IMR-90 (cell line): ENCODE results near the gene LYPD6B. TPM values are rescaled to one million over a fixed set of nuclear protein-coding genes. Genes with fewer than 3 reads are reported as not detected.

Source experiments
- ATAC-seq: fragments of 200-7000 bp; cut with Tn5 transposase; 2 replicates; pipeline ENCODE4 v1.9.1; 2020; ENCODE audit warnings: low read depth, mild to moderate bottlenecking, moderate library complexity
- BruUV-seq: library from RNA; stranded (reverse); fragments of 400-500 nt; replicated peaks from 2 replicates; lab custom pipeline; 2021; lab: Mats Ljungman, UMichigan
- CTCF ChIA-PET: fragments of 300-600 bp; formaldehyde crosslinking; extraction: SDS; loops from one replicate; lab custom pipeline; 2021; ENCODE audit warnings: antibody characterized with exemption; lab: Yijun Ruan, JAX
- POLR2A ChIA-PET: fragments of 300-600 bp; sonication (Branson Sonifier 250); formaldehyde crosslinking; loops from one replicate; lab custom pipeline; 2022; ENCODE audit warnings: antibody characterized with exemption; ENCODE audit not compliant: unreplicated experiment; lab: Charles Lee
- DNase-seq: peaks from one replicate; pipeline ENCODE4 v3.0.0; 2013
- H2AFZ ChIP-seq: replicated peaks from 2 replicates; pipeline ENCODE3; 2013; ENCODE audit warnings: low read length, mild to moderate bottlenecking; ENCODE audit not compliant: poor library complexity
- H2AK5ac ChIP-seq: 2 replicates; pipeline ENCODE4 v1.6.1; 2013; ENCODE audit warnings: low read depth, low read length, inconsistent platforms
- H2AK9ac ChIP-seq: replicated peaks from 2 replicates; pipeline ENCODE3; 2013; ENCODE audit warnings: mild to moderate bottlenecking, low read depth, low read length, moderate library complexity; ENCODE audit not compliant: poor library complexity
- H2BK120ac ChIP-seq: 2 replicates; pipeline ENCODE4 v1.6.1; 2013; ENCODE audit warnings: low read depth, low read length, inconsistent platforms
- H2BK15ac ChIP-seq: 3 replicates; pipeline ENCODE4 v1.6.1; 2013; ENCODE audit warnings: low read depth, low read length, inconsistent platforms
- H2BK20ac ChIP-seq: 2 replicates; pipeline ENCODE4 v1.6.1; 2013; ENCODE audit warnings: low read depth, mild to moderate bottlenecking, inconsistent platforms, low read length, moderate library complexity
- H2BK5ac ChIP-seq: 2 replicates; pipeline ENCODE4 v1.6.1; 2013; ENCODE audit warnings: mild to moderate bottlenecking, low read depth, low read length, inconsistent platforms; ENCODE audit not compliant: poor library complexity, severe bottlenecking
- H3K14ac ChIP-seq: replicated peaks from 2 replicates; pipeline ENCODE4 v1.6.1; 2013; ENCODE audit warnings: low read depth, low read length, inconsistent platforms
- H3K18ac ChIP-seq: 2 replicates; pipeline ENCODE4 v1.6.1; 2013; ENCODE audit warnings: low read depth, low read length, control low read depth
- H3K23ac ChIP-seq: 2 replicates; pipeline ENCODE4 v1.6.1; 2013; ENCODE audit warnings: low read depth, low read length, inconsistent platforms
- H3K27ac ChIP-seq: 2 replicates; pipeline ENCODE4 v1.5.1; 2013; ENCODE audit warnings: mild to moderate bottlenecking, control low read depth, low read length; ENCODE audit not compliant: insufficient read depth
- H3K27me3 ChIP-seq: 2 replicates; pipeline ENCODE4 v1.6.1; 2013; ENCODE audit warnings: low read length; ENCODE audit not compliant: control insufficient read depth, insufficient read depth
- H3K36me3 ChIP-seq: 2 replicates; pipeline ENCODE4 v1.6.1; 2013; ENCODE audit warnings: low read length, mixed read lengths; ENCODE audit not compliant: control insufficient read depth, insufficient read depth
- H3K4ac ChIP-seq: 2 replicates; pipeline ENCODE4 v1.6.1; 2013; ENCODE audit warnings: low read depth, low read length, inconsistent platforms
- H3K4me1 ChIP-seq: 2 replicates; pipeline ENCODE4 v1.6.1; 2013; ENCODE audit warnings: low read length, mixed read lengths; ENCODE audit not compliant: control insufficient read depth, insufficient read depth
- H3K4me2 ChIP-seq: 2 replicates; pipeline ENCODE4 v1.6.1; 2013; ENCODE audit warnings: low read depth, mild to moderate bottlenecking, control low read depth, low read length, moderate library complexity
- H3K4me3 ChIP-seq: 2 replicates; pipeline ENCODE4 v1.5.1; 2013; ENCODE audit warnings: low read depth, mild to moderate bottlenecking, control low read depth, low read length, moderate library complexity; ENCODE audit not compliant: insufficient read depth
- H3K56ac ChIP-seq: 2 replicates; pipeline ENCODE4 v1.6.1; 2013; ENCODE audit warnings: low read length, inconsistent platforms; ENCODE audit not compliant: insufficient read depth; ENCODE audit errors: extremely low read depth
- H3K79me1 ChIP-seq, 2 experiments: 2 replicates each; pipeline ENCODE4 v1.6.1; 2013; ENCODE audit warnings: low read length in 2 of 2, inconsistent platforms in 1 of 2, low read depth in 1 of 2
- H3K9ac ChIP-seq: 2 replicates; pipeline ENCODE4 v1.6.1; 2013; ENCODE audit warnings: low read depth, low read length, control low read depth
- H3K9me1 ChIP-seq: 2 replicates; pipeline ENCODE4 v1.6.1; 2013; ENCODE audit warnings: low read length, inconsistent platforms; ENCODE audit not compliant: insufficient read depth
- H3K9me3 ChIP-seq: 2 replicates; pipeline ENCODE4 v1.6.1; 2013; ENCODE audit warnings: low read length; ENCODE audit not compliant: control insufficient read depth, insufficient read depth
- H4K20me1 ChIP-seq: 2 replicates; pipeline ENCODE4 v1.6.1; 2013; ENCODE audit warnings: low read length, inconsistent platforms; ENCODE audit not compliant: insufficient read depth
- H4K5ac ChIP-seq: 2 replicates; pipeline ENCODE4 v1.6.1; 2013; ENCODE audit warnings: mild to moderate bottlenecking, low read depth, low read length, control low read depth
- H4K8ac ChIP-seq, 2 experiments: 2 replicates each; pipeline ENCODE4 v1.6.1; 2013; ENCODE audit warnings: low read depth in 2 of 2, low read length in 2 of 2, control low read depth in 1 of 2, inconsistent platforms in 1 of 2
- H4K91ac ChIP-seq: 2 replicates; pipeline ENCODE4 v1.6.1; 2013; ENCODE audit warnings: low read depth, low read length, inconsistent platforms; ENCODE audit not compliant: insufficient read depth
- BHLHE40 ChIP-seq: fragments of 150-350 bp; IDR thresholded peaks from 2 replicates; pipeline ENCODE4 v1.6.1; 2016; ENCODE audit warnings: mild to moderate bottlenecking, low read depth, low read length
- CEBPB ChIP-seq: IDR thresholded peaks from 2 replicates; pipeline ENCODE4 v1.6.1; 2012; ENCODE audit warnings: low read depth, low read length, improper control_type of control experiment
- CHD1 ChIP-seq: IDR thresholded peaks from 2 replicates; pipeline ENCODE4 v1.6.1; 2012; ENCODE audit warnings: low read depth, low read length, improper control_type of control experiment
- CTCF ChIP-seq: conservative IDR thresholded peaks from 2 replicates; pipeline ENCODE4 v1.5.1; 2012; ENCODE audit warnings: mild to moderate bottlenecking, low read depth, low read length, improper control_type of control experiment
- ELK1 ChIP-seq: fragments of 150-350 bp; IDR thresholded peaks from 2 replicates; pipeline ENCODE4 v1.6.1; 2016; ENCODE audit warnings: low read depth, mild to moderate bottlenecking, low read length, moderate library complexity, borderline replicate concordance
- FOS ChIP-seq: fragments of 150-350 bp; IDR thresholded peaks from 2 replicates; pipeline ENCODE4 v1.6.1; 2016; ENCODE audit warnings: low read depth, low read length
- MAFK ChIP-seq: IDR thresholded peaks from 2 replicates; pipeline ENCODE4 v1.6.1; 2012; ENCODE audit warnings: low read depth, low read length, improper control_type of control experiment
- MAZ ChIP-seq: IDR thresholded peaks from 2 replicates; pipeline ENCODE4 v1.6.1; 2012; ENCODE audit warnings: low read depth, mild to moderate bottlenecking, low read length, improper control_type of control experiment, moderate library complexity, borderline replicate concordance
- MXI1 ChIP-seq: IDR thresholded peaks from 2 replicates; pipeline ENCODE4 v1.6.1; 2012; ENCODE audit warnings: low read depth, mild to moderate bottlenecking, low read length, moderate library complexity, borderline replicate concordance
- NFE2L2 ChIP-seq: fragments of 150-350 bp; IDR thresholded peaks from 2 replicates; pipeline ENCODE4 v1.6.1; 2016; ENCODE audit warnings: low read depth, mild to moderate bottlenecking, low read length
- POLR2A ChIP-seq: IDR thresholded peaks from 2 replicates; pipeline ENCODE4 v1.6.1; 2012; ENCODE audit warnings: mild to moderate bottlenecking, low read depth, low read length
- RAD21 ChIP-seq: IDR thresholded peaks from 2 replicates; pipeline ENCODE4 v1.6.1; 2012; ENCODE audit warnings: low read length, improper control_type of control experiment
- RCOR1 ChIP-seq: IDR thresholded peaks from 2 replicates; pipeline ENCODE4 v1.6.1; 2012; ENCODE audit warnings: mild to moderate bottlenecking, low read length, improper control_type of control experiment; ENCODE audit not compliant: insufficient replicate concordance
- RFX5 ChIP-seq: IDR thresholded peaks from 2 replicates; pipeline ENCODE4 v1.8.0; 2012; ENCODE audit warnings: low read depth, mild to moderate bottlenecking, low read length, moderate library complexity
- SMC3 ChIP-seq: fragments of 150-350 bp; IDR thresholded peaks from 2 replicates; pipeline ENCODE4 v1.6.1; 2016; ENCODE audit warnings: low read depth, mild to moderate bottlenecking, antibody characterized with exemption, low read length, moderate library complexity
- USF2 ChIP-seq: fragments of 150-350 bp; IDR thresholded peaks from 2 replicates; pipeline ENCODE4 v1.6.1; 2017; ENCODE audit warnings: mild to moderate bottlenecking, antibody characterized with exemption, low read length, low read depth
- WGBS, 2 experiments: methylation state at CpG; one replicate each; pipeline versions ENCODE4 v1.1.5 to v1.1.7; 2013; ENCODE audit warnings: missing lambda C conversion rate in 2 of 2; ENCODE audit not compliant: insufficient read length in 1 of 2; ENCODE audit errors: extremely low coverage in 2 of 2; 5-methylcytosine and 5-hydroxymethylcytosine counted together
- dilution Hi-C: fragments of 300-500 bp; cut with HindIII; formaldehyde crosslinking; loops from one replicate; pipeline ENCODE4 v1.14.3; 2018; ENCODE audit warnings: low sequenced_read_pairs; ENCODE audit not compliant: unreplicated experiment
- in situ Hi-C: fragments of 300-500 bp; cut with MboI; formaldehyde crosslinking; loops from 3 replicates; pipeline ENCODE4 v1.14.3; 2019; ENCODE audit warnings: low sequenced_read_pairs, inconsistent platforms, mixed read lengths
- intact Hi-C: fragments of 100-400 bp; cut with micrococcal nuclease; formaldehyde crosslinking; loops from 2 replicates; pipeline ENCODE4 v1.10.0; 2022
- polyA plus RNA-seq, 3 experiments: library from polyadenylated mRNA; depleted of rRNA; stranded (reverse); fragments of >200 nt; gene quantifications; 2 replicates each; pipeline ENCODE4 v1.2.3, GENCODE V29; 2012; ENCODE audit warnings: low replicate concordance in 1 of 3
- total RNA-seq: library from RNA; depleted of rRNA; stranded (reverse); fragments of >200 nt; gene quantifications from 2 replicates; pipeline ENCODE4 v1.2.3, GENCODE V29; 2012

LYPD6B gene
- total and polyA plus RNA-seq, 2 of the 4 experiments (the other 2 are of a cell fraction) = 0.05 TPM; not detected in 1

- H3K9ac ChIP-seq = no peak overlapping the region
- in situ Hi-C loops = no loop called here
- ATAC-seq (no peak), DNase-seq (no peak)
- intact Hi-C loops = no loop called here
- H3K4me2 ChIP-seq = no peak overlapping the region
- no peak overlapping the region for H4K5ac ChIP-seq
- no peaks in the 10 kb centered on the region for H3K4me1 ChIP-seq
- BruUV-seq = no TSS peak
- no peak overlapping the region for H3K4me3 ChIP-seq
- H3K9me3 ChIP-seq = no peaks in the 10 kb centered on the region
- H2BK20ac ChIP-seq = no peak overlapping the region
- H3K36me3 ChIP-seq = no peaks in the 10 kb centered on the region
- no peak overlapping the region for H2AK9ac ChIP-seq
- no peak overlapping the region for H3K23ac ChIP-seq
- no peaks in the 10 kb centered on the region for H3K27me3 ChIP-seq
- H4K20me1 ChIP-seq = no peaks in the 10 kb centered on the region
- WGBS, 2 experiments = no CpG with 5 or more reads among the region's 8 CpGs
- H3K18ac ChIP-seq = no peak overlapping the region
- no peak overlapping the region for H2BK15ac ChIP-seq
- no peak overlapping the region for H3K4ac ChIP-seq
- H4K91ac ChIP-seq = no peak overlapping the region
- CTCF ChIA-PET = no interaction called here
- H2AFZ ChIP-seq = no peak overlapping the region
- H2AK5ac ChIP-seq = no peak overlapping the region
- TF ChIP-seq MAZ (no peak), MAFK (no peak), FOS (no peak), SMC3 (no peak), NFE2L2 (no peak), RAD21 (no peak), MXI1 (no peak), CHD1 (no peak), BHLHE40 (no peak), ELK1 (no peak), CEBPB (no peak), RFX5 (no peak), RCOR1 (no peak), CTCF (no peak), POLR2A (no peak), USF2 (no peak)
- POLR2A ChIA-PET = no interaction called here
- no peak overlapping the region for H2BK120ac ChIP-seq
- H3K79me1 ChIP-seq = no peaks in the 10 kb centered on the region
- dilution Hi-C loops = no loop called here
- no peak overlapping the region for H2BK5ac ChIP-seq
- H3K14ac ChIP-seq = no peak overlapping the region
- no peak overlapping the region for H4K8ac ChIP-seq
- no peaks in the 10 kb centered on the region for H3K9me1 ChIP-seq
- H3K56ac ChIP-seq = no peak overlapping the region
- no peak overlapping the region for H3K27ac ChIP-seq
Observed at GRCh38 chr2:149160701-149161217, 122.3 kb downstream of the LYPD6B start.
